Stimulated activated memory B cell treated with anti-CD40 and anti-IgM and Interleukin-4, amounts not matched to agents 10 μg/mL and 1 μg/mL and 100 μg/mL, for 72 hours (primary cell): ENCODE measurements around the gene SLC22A8.
"Not testable (repeated sequence)": the region's sequence is repeated elsewhere in the genome, so short reads cannot be mapped to it uniquely, and the experiment has no call there.

Experiments
- ATAC-seq: fragments of 150-1000 bp; cut with Tn5 transposase; 2 replicates; pipeline ENCODE4 v1.10.0; 2021
- H3K27ac Mint-ChIP-seq: one replicate; pipeline ENCODE4 v1.8.0; 2022; ENCODE audit warnings: mild to moderate bottlenecking, mixed read lengths
- H3K27me3 Mint-ChIP-seq: one replicate; pipeline ENCODE4 v1.8.0; 2022; ENCODE audit warnings: mixed read lengths
- H3K36me3 Mint-ChIP-seq: one replicate; pipeline ENCODE4 v1.8.0; 2022; ENCODE audit warnings: mixed read lengths
- H3K4me1 Mint-ChIP-seq: one replicate; pipeline ENCODE4 v1.8.0; 2022; ENCODE audit warnings: mixed read lengths
- H3K4me3 Mint-ChIP-seq: one replicate; pipeline ENCODE4 v1.8.0; 2022; ENCODE audit warnings: mild to moderate bottlenecking, moderate library complexity, mixed read lengths
- H3K9me3 Mint-ChIP-seq: one replicate; pipeline ENCODE4 v1.8.0; 2022; ENCODE audit warnings: mixed read lengths

SLC22A8 gene

GRCh38 chr11:62965574-62965973 is 50.1 kb downstream of the SLC22A8 start:
- Mint-ChIP-seq H3K4me1 (no peaks in the 10 kb centered on the region), H3K27me3 (peaks cover 34% of the 10 kb centered on the region), H3K27ac (no peak overlapping the region), H3K9me3 (peaks cover 4% of the 10 kb centered on the region), H3K4me3 (no peak overlapping the region), H3K36me3 (no peaks in the 10 kb centered on the region)
- no peak for ATAC-seq

GRCh38 chr11:62962391-62962790 is 53.2 kb downstream of the SLC22A8 start:
- no peak overlapping the region for H3K4me3 Mint-ChIP-seq
- peaks cover 27% of the 10 kb centered on the region for H3K27me3 Mint-ChIP-seq
- ATAC-seq: no peak
- H3K36me3 Mint-ChIP-seq: no peaks in the 10 kb centered on the region
- no peak overlapping the region for H3K27ac Mint-ChIP-seq
- no peaks in the 10 kb centered on the region for H3K4me1 Mint-ChIP-seq
- H3K9me3 Mint-ChIP-seq: peaks cover 4% of the 10 kb centered on the region

GRCh38 chr11:62961017-62961570 is 54.5 kb downstream of the SLC22A8 start:
- no peak for ATAC-seq
- Mint-ChIP-seq H3K27me3 (peaks cover 14% of the 10 kb centered on the region), H3K36me3 (no peaks in the 10 kb centered on the region), H3K9me3 (no peaks in the 10 kb centered on the region), H3K4me1 (no peaks in the 10 kb centered on the region), H3K27ac (no peak overlapping the region), H3K4me3 (no peak overlapping the region)

- H3K4me1 Mint-ChIP-seq: no peaks in the 10 kb centered on the region
- H3K4me3 Mint-ChIP-seq: no peak overlapping the region
- no peaks in the 10 kb centered on the region for H3K9me3 Mint-ChIP-seq
- H3K27ac Mint-ChIP-seq: no peak overlapping the region
- no peaks in the 10 kb centered on the region for H3K36me3 Mint-ChIP-seq
- no peak for ATAC-seq
- H3K27me3 Mint-ChIP-seq: peaks cover 12% of the 10 kb centered on the region
Measured at GRCh38 chr11:62959422-62959980, 56.1 kb downstream of the SLC22A8 start.

GRCh38 chr11:62958547-62959421 is 56.9 kb downstream of the SLC22A8 start:
- no peak overlapping the region for H3K27ac Mint-ChIP-seq

GRCh38 chr11:62957147-62957546 is 58.5 kb downstream of the SLC22A8 start:
- Mint-ChIP-seq H3K4me3 (no peak overlapping the region), H3K36me3 (no peaks in the 10 kb centered on the region), H3K4me1 (no peaks in the 10 kb centered on the region), H3K27me3 (peaks cover 19% of the 10 kb centered on the region), H3K9me3 (no peaks in the 10 kb centered on the region), H3K27ac (no peak overlapping the region)
- no peak for ATAC-seq

More at GRCh38 chr11:62958547-62959421, 56.9 kb downstream of the SLC22A8 start:
- Mint-ChIP-seq H3K36me3 (no peaks in the 10 kb centered on the region), H3K4me1 (no peaks in the 10 kb centered on the region), H3K27me3 (peaks cover 19% of the 10 kb centered on the region), H3K9me3 (no peaks in the 10 kb centered on the region), H3K4me3 (no peak overlapping the region)
- ATAC-seq: no peak

GRCh38 chr11:62954478-62954877 is 61.2 kb downstream of the SLC22A8 start:
- Mint-ChIP-seq H3K36me3 (no peaks in the 10 kb centered on the region), H3K27ac (no peak overlapping the region), H3K4me3 (no peak overlapping the region), H3K9me3 (no peaks in the 10 kb centered on the region), H3K27me3 (peaks cover 35% of the 10 kb centered on the region), H3K4me1 (no peaks in the 10 kb centered on the region)
- ATAC-seq: no peak

- no peaks in the 10 kb centered on the region for H3K4me1 Mint-ChIP-seq
- H3K9me3 Mint-ChIP-seq: no peaks in the 10 kb centered on the region
- no peak overlapping the region for H3K27ac Mint-ChIP-seq
- no peak for ATAC-seq
- no peaks in the 10 kb centered on the region for H3K36me3 Mint-ChIP-seq
- no peak overlapping the region for H3K4me3 Mint-ChIP-seq
- H3K27me3 Mint-ChIP-seq: peaks cover 41% of the 10 kb centered on the region
Measured at GRCh38 chr11:62953811-62954210, 61.8 kb downstream of the SLC22A8 start.

GRCh38 chr11:62948765-62949320 is 66.8 kb downstream of the SLC22A8 start:
- no peaks in the 10 kb centered on the region for H3K4me1 Mint-ChIP-seq
- H3K36me3 Mint-ChIP-seq: no peaks in the 10 kb centered on the region
- peaks cover 4% of the 10 kb centered on the region for H3K9me3 Mint-ChIP-seq
- ATAC-seq: no peak
- H3K4me3 Mint-ChIP-seq: no peak overlapping the region
- H3K27me3 Mint-ChIP-seq: peaks cover 67% of the 10 kb centered on the region
- no peak overlapping the region for H3K27ac Mint-ChIP-seq

- not testable (repeated sequence) for H3K27ac Mint-ChIP-seq, H3K36me3 Mint-ChIP-seq, ATAC-seq
Measured at GRCh38 chr11:62945538-62945937, 70.1 kb downstream of the SLC22A8 start.

More at GRCh38 chr11:62945538-62945937, 70.1 kb downstream of the SLC22A8 start:
- H3K9me3 Mint-ChIP-seq, H3K4me3 Mint-ChIP-seq, H3K4me1 Mint-ChIP-seq: not testable (repeated sequence)
- H3K27me3 Mint-ChIP-seq: peaks cover 87% of the 10 kb centered on the region
